Ovary (tissue), 9 donors: ENCODE measurements around the gene TENM4. TPM values are rescaled to one million over a fixed set of nuclear protein-coding genes. Genes with fewer than 3 reads are reported as not detected.

ENCODE experiments used
- DNase-seq, 5 donors: peaks; one replicate each; pipeline ENCODE4 v3.0.0-alpha.2; 2019 to 2020
- H3K27ac ChIP-seq, 2 donors: fragments of 200-600 bp; one replicate each; pipeline versions ENCODE4 v1.5.1 to v1.8.0; 2019 to 2022
- H3K27me3 ChIP-seq: fragments of 200-600 bp; one replicate; pipeline ENCODE4 v1.8.0; 2022
- H3K36me3 ChIP-seq: fragments of 200-600 bp; sonication (generic); one replicate; pipeline ENCODE4 v1.5.1; 2019
- H3K4me1 ChIP-seq: one replicate; pipeline ENCODE4 v1.8.1; 2013; ENCODE audit warnings: mild to moderate bottlenecking, moderate library complexity; ENCODE audit not compliant: insufficient read depth
- H3K4me3 ChIP-seq: fragments of 200-600 bp; sonication (generic); one replicate; pipeline ENCODE4 v1.5.1; 2017
- H3K9me3 ChIP-seq, 2 donors: fragments of 200-600 bp in 1 of 2; sonication (generic) in 1 of 2; one replicate each; pipeline versions ENCODE4 v1.5.1 to v1.8.1; 2013 to 2019; ENCODE audit warnings: mild to moderate bottlenecking in 1 of 2, moderate library complexity in 1 of 2
- EP300 ChIP-seq: sonication (generic); formaldehyde crosslinking; IDR thresholded peaks from one replicate; pipeline ENCODE4 v1.6.1; 2017; ENCODE audit warnings: antibody characterized with exemption
- POLR2A ChIP-seq: fragments of 450-650 bp; IDR thresholded peaks from one replicate; pipeline ENCODE4 v1.6.1; 2017; ENCODE audit warnings: antibody characterized with exemption, mild to moderate bottlenecking, moderate library complexity
- WGBS, 3 donors: extraction: QIAGEN DNeasy Blood & Tissue Kit in 1 of 3; methylation state at CpG; one replicate each; pipeline versions ENCODE4 v1.1.5 to v1.1.7; 2013 to 2017; 5-methylcytosine and 5-hydroxymethylcytosine counted together
- intact Hi-C, 4 donors: fragments of 100-400 bp; cut with DNase I; formaldehyde crosslinking; loops; one replicate each; pipeline versions ENCODE4 v1.11.0 to v1.15.1; 2022 to 2023
- polyA plus RNA-seq, 2 donors: library from polyadenylated mRNA; stranded (reverse); fragments of 200-250 nt in 1 of 2; fragments of 350-450 nt in 1 of 2; fragmentation: Illumina TruSeq in 1 of 2; extraction: RNeasy Lipid Tissue Mini Kit (QIAGEN cat#74804) in 1 of 2; gene quantifications; one replicate each; pipeline ENCODE4 v1.2.3, GENCODE V29; 2013 to 2014
- total RNA-seq, 7 donors: library from RNA; depleted of rRNA in 2 of 7; stranded (reverse); fragments of >200 nt in 2 of 7; fragmentation: NEBNext Ultra II Directional in 3 of 7; extraction: Animal tissue kit (Norgen Biotek cat#: 25700) in 3 of 7; gene quantifications; one replicate each; pipeline versions ENCODE4 v1.1.0 to v1.2.4, GENCODE V29; 2016 to 2023
- TF ChIP-seq, protein P1 (sequence below), 3 donors: fragments of 450-650 bp in 2 of 3; fragments of 200-600 bp in 1 of 3; IDR thresholded peaks; one replicate each; pipeline versions ENCODE4 v1.5.1 to v1.8.0; 2016 to 2022; ENCODE audit warnings: antibody characterized with exemption in 3 of 3, mild to moderate bottlenecking in 1 of 3
- donor health status: DM: no; HTN: no; CAD: no; lungs with moderate emphysema.
- donor health status: DM: no; HTN: no; CAD: no.
- donor health status: Bipolar disorder and iron deficiency.
- donor health status: DM: yes; HTN: yes; CAD: no.
- donor health status: DM: no; HTN: no; CAD: no.
- donor health status: DM: yes; HTN: yes; CAD: no.

Gene TENM4
- total and polyA plus RNA-seq, 9 donors = 11.0 to 206 (median 107) TPM

DNA sequence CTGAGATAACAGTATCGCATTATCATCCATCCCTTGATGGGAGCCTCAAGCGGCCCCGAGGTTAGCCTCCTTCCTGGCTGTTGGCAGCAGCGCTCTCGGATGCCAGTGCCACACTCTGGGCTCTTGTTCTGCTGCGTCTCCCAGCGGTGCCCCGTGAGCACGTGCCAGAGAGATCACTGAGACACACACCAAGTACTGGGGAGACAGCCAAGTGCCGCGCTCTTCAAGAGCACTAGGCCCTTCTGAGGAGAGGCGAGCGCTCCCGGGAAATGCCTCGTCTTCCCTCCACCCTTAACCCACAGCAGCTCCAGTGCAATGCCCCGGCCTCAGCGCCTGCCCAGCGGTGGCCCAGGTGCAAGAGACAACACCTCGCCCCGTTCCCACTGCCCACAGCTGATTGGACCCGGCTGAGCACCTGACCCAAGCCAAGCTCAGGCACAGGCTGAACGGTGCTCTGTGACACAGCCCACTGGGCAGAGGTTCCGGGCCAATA lies 617.9 kb downstream of the TENM4 start:
- Histone ChIP-seq H3K4me3 (no peak overlapping the region), H3K27ac (no peak overlapping the region), H3K36me3 (no peaks in the 10 kb centered on the region), H3K9me3 (no peaks in the 10 kb centered on the region), H3K27me3 (no peaks in the 10 kb centered on the region), H3K4me1 (peaks cover 4% of the 10 kb centered on the region)
- TF ChIP-seq, protein P1, sequence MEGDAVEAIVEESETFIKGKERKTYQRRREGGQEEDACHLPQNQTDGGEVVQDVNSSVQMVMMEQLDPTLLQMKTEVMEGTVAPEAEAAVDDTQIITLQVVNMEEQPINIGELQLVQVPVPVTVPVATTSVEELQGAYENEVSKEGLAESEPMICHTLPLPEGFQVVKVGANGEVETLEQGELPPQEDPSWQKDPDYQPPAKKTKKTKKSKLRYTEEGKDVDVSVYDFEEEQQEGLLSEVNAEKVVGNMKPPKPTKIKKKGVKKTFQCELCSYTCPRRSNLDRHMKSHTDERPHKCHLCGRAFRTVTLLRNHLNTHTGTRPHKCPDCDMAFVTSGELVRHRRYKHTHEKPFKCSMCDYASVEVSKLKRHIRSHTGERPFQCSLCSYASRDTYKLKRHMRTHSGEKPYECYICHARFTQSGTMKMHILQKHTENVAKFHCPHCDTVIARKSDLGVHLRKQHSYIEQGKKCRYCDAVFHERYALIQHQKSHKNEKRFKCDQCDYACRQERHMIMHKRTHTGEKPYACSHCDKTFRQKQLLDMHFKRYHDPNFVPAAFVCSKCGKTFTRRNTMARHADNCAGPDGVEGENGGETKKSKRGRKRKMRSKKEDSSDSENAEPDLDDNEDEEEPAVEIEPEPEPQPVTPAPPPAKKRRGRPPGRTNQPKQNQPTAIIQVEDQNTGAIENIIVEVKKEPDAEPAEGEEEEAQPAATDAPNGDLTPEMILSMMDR (IDR thresholded peaks at IDR 0.05) = no peak
- TF ChIP-seq EP300 (no peak), POLR2A (no peak)
- intact Hi-C loops = no loop called here
- no peak for DNase-seq
- 93 to 94% (median 94%) methylated on average over 23 of the region's 23 CpGs for WGBS, 3 donors

DNA sequence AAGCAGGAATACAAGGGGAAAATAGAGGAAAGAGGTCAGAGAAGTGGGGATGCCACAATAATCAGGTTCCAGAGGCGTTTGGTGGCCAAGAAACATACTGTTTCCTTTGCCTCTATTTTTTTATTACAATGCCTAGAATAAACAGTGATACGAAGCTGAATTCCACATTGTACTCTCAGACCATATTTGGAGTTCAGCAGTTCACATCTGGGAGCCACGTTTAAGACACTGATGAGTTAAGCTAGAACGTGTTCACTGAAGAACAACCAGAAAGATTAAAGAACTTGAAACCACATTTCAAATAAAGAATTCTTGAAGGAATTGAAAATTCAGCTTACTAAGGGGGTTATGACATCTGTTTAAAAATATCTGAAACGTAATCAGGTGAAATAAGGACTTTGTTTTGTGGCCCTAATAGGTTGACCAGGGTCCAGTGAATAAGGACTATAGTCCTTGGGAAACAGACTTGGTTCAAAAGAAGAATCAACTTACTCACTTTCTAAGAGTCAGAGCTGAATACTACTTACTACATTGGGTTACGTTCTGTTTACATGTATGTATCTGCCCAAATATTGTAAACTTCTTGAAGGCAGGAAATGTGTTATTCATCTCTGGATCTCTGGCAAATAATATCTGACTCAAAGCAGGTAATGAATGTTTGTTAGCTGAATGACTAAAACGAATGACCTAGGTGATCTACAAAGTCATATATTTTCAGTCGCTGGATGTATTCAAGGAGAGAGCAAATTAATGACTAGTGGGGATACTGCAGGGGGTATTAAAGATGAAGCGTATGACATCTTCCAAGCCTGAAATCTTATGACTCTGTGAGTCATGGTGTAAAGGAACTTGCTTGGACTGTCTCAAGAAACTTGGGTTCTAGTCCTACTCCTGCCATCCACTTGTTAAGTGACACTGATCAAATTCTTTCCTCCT lies 619.2 kb downstream of the TENM4 start:
- no peak for TF ChIP-seq POLR2A
- TF ChIP-seq EP300 = no peak
- TF ChIP-seq, protein P1 (IDR thresholded peaks at IDR 0.05) = no peak
- intact Hi-C loops = no loop called here
- H3K27me3 ChIP-seq = no peaks in the 10 kb centered on the region
- H3K4me1 ChIP-seq = peaks cover 4% of the 10 kb centered on the region
- no peak overlapping the region for H3K27ac ChIP-seq
- H3K9me3 ChIP-seq = no peaks in the 10 kb centered on the region
- DNase-seq = no peak
- WGBS, 3 donors = 57 to 76% (median 72%) methylated on average over 9 of the region's 9 CpGs
- no peak overlapping the region for H3K4me3 ChIP-seq
- H3K36me3 ChIP-seq = no peaks in the 10 kb centered on the region

DNA sequence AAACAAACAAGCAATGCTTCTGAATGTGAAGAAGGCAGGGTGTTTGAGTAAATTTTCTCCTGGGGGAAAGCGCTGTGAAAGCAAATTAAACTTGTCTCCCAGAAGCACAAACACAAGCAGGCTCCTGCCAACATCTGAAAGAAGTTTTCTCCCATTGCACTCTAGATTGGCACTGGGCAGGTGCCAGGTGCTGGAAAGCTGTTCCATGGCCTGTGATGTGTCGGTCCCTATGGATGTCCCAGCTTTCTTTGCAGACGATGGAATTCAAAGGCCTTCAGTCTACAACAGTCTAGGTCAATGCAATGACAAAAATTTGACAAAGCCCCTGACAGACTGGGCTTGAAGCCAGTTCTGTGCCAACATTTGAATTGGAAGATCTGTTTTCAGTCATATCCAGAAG lies 620.1 kb downstream of the TENM4 start:
- Histone ChIP-seq H3K27ac (no peak overlapping the region), H3K9me3 (no peaks in the 10 kb centered on the region), H3K4me3 (no peak overlapping the region), H3K36me3 (no peaks in the 10 kb centered on the region), H3K27me3 (no peaks in the 10 kb centered on the region), H3K4me1 (peaks cover 4% of the 10 kb centered on the region)
- intact Hi-C loops = no loop called here
- WGBS, 3 donors = 93 to 100% (median 95%) methylated on average over 3 of the region's 3 CpGs
- TF ChIP-seq, protein P1 (IDR thresholded peaks at IDR 0.05) = no peak
- no peak for TF ChIP-seq EP300
- no peak for DNase-seq

DNA sequence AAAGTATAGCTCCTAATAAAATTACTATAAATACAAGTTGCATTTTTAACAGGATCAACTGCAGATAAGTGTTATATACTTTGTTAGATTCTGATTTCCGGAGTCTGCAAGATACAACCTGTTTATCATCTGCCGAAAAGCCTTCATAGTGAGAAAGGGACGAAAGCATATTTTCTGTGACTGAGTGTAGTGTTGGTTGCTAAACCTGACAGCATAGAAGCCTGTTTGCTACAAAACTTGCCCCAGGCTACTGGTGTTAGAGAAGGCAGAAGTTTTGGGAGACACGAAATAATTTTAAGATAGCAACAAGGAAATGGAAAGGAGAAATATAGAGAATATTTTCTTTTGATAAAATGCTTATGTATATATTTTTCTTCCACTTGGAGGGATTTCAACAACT lies 622.6 kb downstream of the TENM4 start:
- TF ChIP-seq, protein P1 (IDR thresholded peaks at IDR 0.05) = no peak
- TF ChIP-seq POLR2A (no peak), EP300 (no peak)
- Histone ChIP-seq H3K36me3 (no peaks in the 10 kb centered on the region), H3K4me3 (no peak overlapping the region), H3K9me3 (no peaks in the 10 kb centered on the region), H3K4me1 (peaks cover 4% of the 10 kb centered on the region), H3K27me3 (no peaks in the 10 kb centered on the region), H3K27ac (no peak overlapping the region)
- intact Hi-C loops = no loop called here
- 65 to 78% (median 75%) methylated on average over 4 of the region's 4 CpGs for WGBS, 3 donors
- DNase-seq = no peak
